Peyer's patch (tissue), 4 donors: ENCODE measurements around the gene JCHAIN. TPM values are rescaled to one million over a fixed set of nuclear protein-coding genes. Genes with fewer than 3 reads are reported as not detected.

ENCODE experiments used
- DNase-seq, 3 donors: peaks; one replicate each; pipeline ENCODE4 v3.0.0-alpha.2; 2017 to 2019
- H3K27ac ChIP-seq, 4 donors: fragments of 200-600 bp; sonication (generic); one replicate each; pipeline ENCODE4 v1.5.1; 2016 to 2019
- H3K27me3 ChIP-seq, 2 donors: fragments of 200-600 bp; sonication (generic); one replicate each; pipeline ENCODE4 v1.5.1; 2019
- H3K36me3 ChIP-seq, 3 donors: fragments of 200-600 bp; sonication (generic); one replicate each; pipeline ENCODE4 v1.5.1; 2016 to 2019
- H3K4me1 ChIP-seq, 4 donors: fragments of 200-600 bp; sonication (generic); one replicate each; pipeline ENCODE4 v1.5.1; 2016 to 2019
- H3K4me3 ChIP-seq, 4 donors: fragments of 200-600 bp; sonication (generic); 1 replicate in 3 of 4; 2 replicates in 1 of 4; pipeline ENCODE4 v1.5.1; 2016 to 2019; ENCODE audit warnings: mild to moderate bottlenecking in 1 of 4
- H3K9me3 ChIP-seq, 4 donors: fragments of 200-600 bp; sonication (generic); one replicate each; pipeline ENCODE4 v1.5.1; 2016 to 2019; ENCODE audit warnings: mild to moderate bottlenecking in 1 of 4
- POLR2A ChIP-seq, 2 donors: fragments of 450-650 bp; IDR thresholded peaks; one replicate each; pipeline ENCODE4 v1.5.1; 2017; ENCODE audit warnings: antibody characterized with exemption in 2 of 2, mild to moderate bottlenecking in 2 of 2, moderate library complexity in 2 of 2
- small RNA-seq, 2 donors: library from RNA; depleted of rRNA; stranded (forward); fragments of <200 nt; gene quantifications; one replicate each; pipeline ENCODE3, GENCODE V24; 2016
- total RNA-seq, 4 donors: library from RNA; depleted of rRNA; stranded (reverse); fragments of >200 nt; gene quantifications; one replicate each; pipeline ENCODE4 v1.1.0, GENCODE V29; 2016
- TF ChIP-seq, protein P1 (sequence below), 6 experiments: fragments of 450-650 bp in 4 of 6; fragments of 200-600 bp in 2 of 6; sonication (generic) in 1 of 6; IDR thresholded peaks; one replicate each; pipeline ENCODE4 v1.5.1; 2017 to 2019; ENCODE audit warnings: antibody characterized with exemption in 6 of 6, mild to moderate bottlenecking in 3 of 6, moderate library complexity in 1 of 6

The JCHAIN gene
- total RNA-seq, 4 donors from 2014 or later = 15.9 to 326 (median 89.6) TPM

GRCh38 chr4:70613306-70614183 lies 52.8 kb downstream of the JCHAIN start:
- DNase-seq = no peak
- Histone ChIP-seq H3K9me3 (no peaks in the 10 kb centered on the region), H3K36me3 (no peaks in the 10 kb centered on the region), H3K4me1 (no peaks in the 10 kb centered on the region), H3K27ac (peak overlapping the region in 1 of 4 donors; percentile 6), H3K4me3 (peak overlapping the region in 2 of 4 donors; percentile 1 to 26), H3K27me3 (no peaks in the 10 kb centered on the region)
- TF ChIP-seq, protein P1, sequence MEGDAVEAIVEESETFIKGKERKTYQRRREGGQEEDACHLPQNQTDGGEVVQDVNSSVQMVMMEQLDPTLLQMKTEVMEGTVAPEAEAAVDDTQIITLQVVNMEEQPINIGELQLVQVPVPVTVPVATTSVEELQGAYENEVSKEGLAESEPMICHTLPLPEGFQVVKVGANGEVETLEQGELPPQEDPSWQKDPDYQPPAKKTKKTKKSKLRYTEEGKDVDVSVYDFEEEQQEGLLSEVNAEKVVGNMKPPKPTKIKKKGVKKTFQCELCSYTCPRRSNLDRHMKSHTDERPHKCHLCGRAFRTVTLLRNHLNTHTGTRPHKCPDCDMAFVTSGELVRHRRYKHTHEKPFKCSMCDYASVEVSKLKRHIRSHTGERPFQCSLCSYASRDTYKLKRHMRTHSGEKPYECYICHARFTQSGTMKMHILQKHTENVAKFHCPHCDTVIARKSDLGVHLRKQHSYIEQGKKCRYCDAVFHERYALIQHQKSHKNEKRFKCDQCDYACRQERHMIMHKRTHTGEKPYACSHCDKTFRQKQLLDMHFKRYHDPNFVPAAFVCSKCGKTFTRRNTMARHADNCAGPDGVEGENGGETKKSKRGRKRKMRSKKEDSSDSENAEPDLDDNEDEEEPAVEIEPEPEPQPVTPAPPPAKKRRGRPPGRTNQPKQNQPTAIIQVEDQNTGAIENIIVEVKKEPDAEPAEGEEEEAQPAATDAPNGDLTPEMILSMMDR (IDR thresholded peaks at IDR 0.05) = no peak
- no peak for TF ChIP-seq POLR2A (IDR thresholded peaks at IDR 0.05)

- Histone ChIP-seq H3K27ac (no peak overlapping the region), H3K4me3 (no peak overlapping the region), H3K36me3 (no peaks in the 10 kb centered on the region), H3K4me1 (no peaks in the 10 kb centered on the region), H3K27me3 (no peaks in the 10 kb centered on the region), H3K9me3 (no peaks in the 10 kb centered on the region)
- TF ChIP-seq POLR2A (IDR thresholded peaks at IDR 0.05) = no peak
- TF ChIP-seq, protein P1 (IDR thresholded peaks at IDR 0.05) = no peak
- DNase-seq = no peak
These were observed 58.0 kb downstream of the JCHAIN start for GRCh38 chr4:70608324-70608723.

- Histone ChIP-seq H3K4me3 (no peak overlapping the region), H3K27ac (no peak overlapping the region), H3K27me3 (no peaks in the 10 kb centered on the region), H3K9me3 (no peaks in the 10 kb centered on the region), H3K36me3 (no peaks in the 10 kb centered on the region), H3K4me1 (no peaks in the 10 kb centered on the region)
- no peak for DNase-seq
- TF ChIP-seq, protein P1 (IDR thresholded peaks at IDR 0.05) = no peak
- TF ChIP-seq POLR2A (IDR thresholded peaks at IDR 0.05) = no peak
These were observed 58.9 kb downstream of the JCHAIN start for GRCh38 chr4:70607334-70607853.

DNA sequence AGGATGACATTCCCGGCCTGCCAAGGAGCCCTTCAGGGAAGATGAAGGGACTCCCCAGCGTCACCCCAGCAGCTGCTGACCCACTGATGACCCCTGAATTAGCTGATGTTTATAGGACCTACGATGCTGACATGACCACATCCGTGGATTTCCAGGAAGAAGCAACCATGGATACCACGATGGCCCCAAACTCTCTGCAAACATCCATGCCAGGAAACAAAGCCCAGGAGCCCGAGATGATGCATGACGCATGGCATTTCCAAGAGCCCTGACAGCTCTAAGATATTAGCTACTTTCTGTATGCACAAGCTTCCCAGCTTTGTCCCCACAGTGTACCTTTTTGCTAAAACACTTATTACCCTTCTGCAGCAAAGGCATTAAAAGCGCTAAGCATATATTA lies 59.8 kb downstream of the JCHAIN start:
- TF ChIP-seq, protein P1 (IDR thresholded peaks at IDR 0.05) = no peak
- TF ChIP-seq POLR2A (IDR thresholded peaks at IDR 0.05) = no peak
- DNase-seq = no peak

More for the DNA sequence above, 59.8 kb downstream of the JCHAIN start:
- no peaks in the 10 kb centered on the region for H3K9me3 ChIP-seq
- H3K27ac ChIP-seq = no peak overlapping the region
- H3K36me3 ChIP-seq = no peaks in the 10 kb centered on the region
- H3K27me3 ChIP-seq = no peaks in the 10 kb centered on the region
- H3K4me3 ChIP-seq = no peak overlapping the region
- H3K4me1 ChIP-seq = no peaks in the 10 kb centered on the region

Small RNA genes within 50 kb of the gene (small RNA-seq; reads per million reads assigned to genes)
- gene RNU6-520P (0 reads per million in 2 donors), gene RNU6-784P (0 reads per million in 2 donors)

Other genes starting within 250 kb of the JCHAIN start
- gene MUC7, start 194.3 kb downstream of the JCHAIN start, total RNA-seq = not detected
- not detected for gene AMTN, start 147.9 kb downstream of the JCHAIN start, total RNA-seq
- gene AMBN, start 74.3 kb downstream of the JCHAIN start, total RNA-seq = not detected
- not detected for gene ENAM, start 37.8 kb downstream of the JCHAIN start, total RNA-seq
- gene UTP3, start 22.0 kb upstream of the JCHAIN start, total RNA-seq = 10 to 100 TPM; 13.3 to 37.1 (median 15.6) TPM
- gene RUFY3, start 55.5 kb upstream of the JCHAIN start, total RNA-seq = 100 to 1,000 TPM in 1 of 4 donors, 10 to 100 TPM in 3; 36.1 to 113 (median 47.1) TPM
- 10 to 100 TPM; 34.0 to 46.6 (median 38.3) TPM for gene GRSF1, start 173.4 kb upstream of the JCHAIN start, total RNA-seq
- gene MOB1B, start 235.9 kb upstream of the JCHAIN start, total RNA-seq = 10 to 100 TPM in 1 of 4 donors, 1 to 10 TPM in 3; 4.0 to 15.7 (median 7.5) TPM